HG03378 (cell line): ENCODE results near the gene IGSF9.

Experiments used
- ATAC-seq: cut with Tn5 transposase; IDR thresholded peaks from one replicate; pipeline ENCODE4 v1.9.1; 2021; ENCODE audit warnings: mild to moderate bottlenecking, moderate library complexity; ENCODE audit not compliant: unreplicated experiment

Gene IGSF9, protein sequence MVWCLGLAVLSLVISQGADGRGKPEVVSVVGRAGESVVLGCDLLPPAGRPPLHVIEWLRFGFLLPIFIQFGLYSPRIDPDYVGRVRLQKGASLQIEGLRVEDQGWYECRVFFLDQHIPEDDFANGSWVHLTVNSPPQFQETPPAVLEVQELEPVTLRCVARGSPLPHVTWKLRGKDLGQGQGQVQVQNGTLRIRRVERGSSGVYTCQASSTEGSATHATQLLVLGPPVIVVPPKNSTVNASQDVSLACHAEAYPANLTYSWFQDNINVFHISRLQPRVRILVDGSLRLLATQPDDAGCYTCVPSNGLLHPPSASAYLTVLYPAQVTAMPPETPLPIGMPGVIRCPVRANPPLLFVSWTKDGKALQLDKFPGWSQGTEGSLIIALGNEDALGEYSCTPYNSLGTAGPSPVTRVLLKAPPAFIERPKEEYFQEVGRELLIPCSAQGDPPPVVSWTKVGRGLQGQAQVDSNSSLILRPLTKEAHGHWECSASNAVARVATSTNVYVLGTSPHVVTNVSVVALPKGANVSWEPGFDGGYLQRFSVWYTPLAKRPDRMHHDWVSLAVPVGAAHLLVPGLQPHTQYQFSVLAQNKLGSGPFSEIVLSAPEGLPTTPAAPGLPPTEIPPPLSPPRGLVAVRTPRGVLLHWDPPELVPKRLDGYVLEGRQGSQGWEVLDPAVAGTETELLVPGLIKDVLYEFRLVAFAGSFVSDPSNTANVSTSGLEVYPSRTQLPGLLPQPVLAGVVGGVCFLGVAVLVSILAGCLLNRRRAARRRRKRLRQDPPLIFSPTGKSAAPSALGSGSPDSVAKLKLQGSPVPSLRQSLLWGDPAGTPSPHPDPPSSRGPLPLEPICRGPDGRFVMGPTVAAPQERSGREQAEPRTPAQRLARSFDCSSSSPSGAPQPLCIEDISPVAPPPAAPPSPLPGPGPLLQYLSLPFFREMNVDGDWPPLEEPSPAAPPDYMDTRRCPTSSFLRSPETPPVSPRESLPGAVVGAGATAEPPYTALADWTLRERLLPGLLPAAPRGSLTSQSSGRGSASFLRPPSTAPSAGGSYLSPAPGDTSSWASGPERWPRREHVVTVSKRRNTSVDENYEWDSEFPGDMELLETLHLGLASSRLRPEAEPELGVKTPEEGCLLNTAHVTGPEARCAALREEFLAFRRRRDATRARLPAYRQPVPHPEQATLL

DNA sequence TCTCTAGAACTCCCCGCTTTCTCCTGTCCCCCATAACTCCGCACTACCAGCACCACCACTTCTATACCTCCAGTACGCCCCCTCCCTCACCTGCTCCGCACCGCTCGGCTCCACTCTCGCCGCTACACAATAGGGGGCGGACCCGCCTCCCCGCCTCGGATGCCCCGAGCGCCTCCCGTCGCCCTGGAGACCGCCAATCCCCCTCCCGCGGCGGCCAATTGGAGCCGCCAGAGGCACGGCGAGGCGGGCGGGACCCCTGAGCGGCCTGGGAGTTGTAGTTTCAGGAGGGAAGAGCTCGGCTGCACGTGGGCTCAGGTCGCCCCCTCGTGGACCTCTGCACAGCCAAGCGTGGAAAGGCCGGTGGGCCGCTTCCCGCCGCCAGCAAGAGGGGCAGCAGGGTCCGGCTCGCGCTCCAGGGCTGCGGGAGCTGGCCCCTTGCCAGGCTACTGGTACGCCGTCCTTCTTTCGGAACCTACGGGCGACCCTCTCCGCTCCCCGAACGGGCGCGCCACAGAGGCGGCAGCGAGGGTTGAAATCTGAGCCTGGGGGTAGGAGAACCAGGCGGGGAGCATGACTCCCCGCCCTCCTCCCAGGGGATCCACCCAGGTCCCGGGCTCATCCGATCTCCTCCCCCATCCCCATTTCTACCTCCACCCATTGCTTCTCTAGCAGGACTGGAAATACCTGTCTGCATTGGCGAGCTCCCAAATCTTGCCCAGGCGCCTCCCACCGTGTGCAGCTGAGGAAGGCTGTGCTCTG is at the start of gene IGSF9:
IGSF9 (minus strand) TSS at position 131 of the 759 bp plus-strand sequence. CDS start 2,159 bp downstream, outside the sequence.
- no peak for ATAC-seq

DNA sequence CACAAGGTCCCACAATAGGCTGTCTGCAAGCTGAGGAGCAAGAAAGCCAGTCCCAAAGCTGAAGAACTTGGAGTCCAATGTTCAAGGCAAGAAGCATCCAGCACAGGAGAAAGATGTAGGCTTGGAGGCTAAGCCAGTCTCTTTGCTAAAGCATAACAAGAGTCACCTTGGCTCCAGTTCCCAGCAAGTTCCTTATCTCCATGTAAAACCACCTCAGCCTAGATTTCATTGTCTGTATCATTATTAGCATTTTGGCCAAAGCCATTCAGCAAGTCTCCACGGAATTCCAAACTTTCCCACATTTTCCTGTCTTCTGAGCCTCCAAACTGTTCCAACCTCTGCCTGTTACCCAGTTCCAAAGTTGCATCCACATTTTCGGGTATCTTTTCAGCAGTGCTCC is 49.5 kb upstream of the IGSF9 start:
- no peak for ATAC-seq

DNA sequence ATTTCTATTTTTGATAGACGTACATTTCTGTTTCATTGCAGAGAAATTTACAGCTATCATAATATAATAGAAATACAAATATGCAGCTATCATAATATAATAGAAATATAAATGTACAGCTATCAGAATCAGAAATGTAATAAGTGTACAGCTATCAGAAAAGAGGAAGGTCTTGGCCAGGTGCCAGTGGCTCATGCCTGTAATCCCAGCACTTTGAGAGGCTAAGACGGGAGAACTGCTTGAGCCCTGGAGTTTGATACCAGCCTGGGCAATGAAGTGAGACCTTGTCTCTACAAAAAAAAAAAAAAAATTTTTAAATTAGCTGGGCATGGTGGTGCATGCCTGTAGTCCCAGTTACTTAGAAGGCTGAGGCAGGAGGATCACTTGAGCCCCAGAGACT is 48.5 kb upstream of the IGSF9 start:
- ATAC-seq = no peak

DNA sequence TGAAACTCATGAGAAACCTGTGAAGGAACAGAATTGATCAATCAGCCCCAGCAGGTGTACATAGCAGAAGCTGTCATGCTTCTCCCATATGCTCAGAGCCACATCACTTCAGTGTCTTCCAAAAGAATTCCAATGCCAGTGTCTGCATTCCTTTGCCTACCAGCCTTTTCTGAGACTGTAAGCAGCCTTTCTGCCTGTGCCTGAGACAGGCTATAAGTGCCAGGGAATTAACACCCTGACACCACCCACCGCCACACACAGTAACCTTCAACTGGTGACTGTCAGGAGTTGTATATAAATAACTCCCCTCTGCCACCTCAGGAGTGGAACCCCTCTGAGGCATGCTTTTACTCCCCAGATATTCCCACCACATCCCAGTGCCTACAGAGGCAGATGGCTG is 46.7 kb upstream of the IGSF9 start:
- ATAC-seq = no peak

DNA sequence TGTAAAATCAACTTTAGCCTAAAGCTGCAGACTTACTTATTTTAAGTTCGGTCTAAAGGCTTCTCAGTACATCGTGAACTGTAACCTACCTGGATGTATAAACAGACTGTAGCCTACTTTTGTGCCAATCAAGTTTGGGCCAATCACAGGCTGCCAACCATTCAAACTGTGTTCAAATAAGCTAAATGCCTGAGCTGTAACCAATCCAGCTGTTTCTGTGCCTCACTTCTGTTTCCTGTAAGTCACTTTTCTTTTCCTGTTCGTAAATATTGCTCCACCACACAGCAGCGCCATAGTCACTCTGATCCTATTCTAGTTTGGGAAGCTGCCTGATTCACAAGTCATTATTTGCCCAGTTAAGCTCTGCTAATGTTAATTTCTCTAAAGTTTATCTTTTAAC is 46.1 kb upstream of the IGSF9 start:
- ATAC-seq = no peak

DNA sequence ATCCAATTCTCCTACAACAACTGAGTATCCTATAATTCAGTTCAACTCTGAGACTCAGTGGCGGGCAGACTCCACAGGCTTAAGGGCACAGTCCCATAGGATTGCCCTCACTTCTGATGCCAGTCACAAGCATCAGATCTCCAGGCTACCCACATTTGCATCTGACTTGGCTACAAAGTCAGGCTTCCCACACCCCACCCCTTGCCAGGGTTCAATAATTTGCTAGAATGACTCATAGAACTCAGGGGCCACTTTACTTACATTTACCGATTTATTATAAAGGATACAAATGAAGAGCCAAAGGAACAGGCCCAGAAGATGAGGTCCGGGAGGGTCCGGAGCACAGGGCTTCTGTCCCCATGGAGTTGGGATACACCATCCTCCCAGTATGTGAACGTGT is 44.6 kb upstream of the IGSF9 start:
- no peak for ATAC-seq

DNA sequence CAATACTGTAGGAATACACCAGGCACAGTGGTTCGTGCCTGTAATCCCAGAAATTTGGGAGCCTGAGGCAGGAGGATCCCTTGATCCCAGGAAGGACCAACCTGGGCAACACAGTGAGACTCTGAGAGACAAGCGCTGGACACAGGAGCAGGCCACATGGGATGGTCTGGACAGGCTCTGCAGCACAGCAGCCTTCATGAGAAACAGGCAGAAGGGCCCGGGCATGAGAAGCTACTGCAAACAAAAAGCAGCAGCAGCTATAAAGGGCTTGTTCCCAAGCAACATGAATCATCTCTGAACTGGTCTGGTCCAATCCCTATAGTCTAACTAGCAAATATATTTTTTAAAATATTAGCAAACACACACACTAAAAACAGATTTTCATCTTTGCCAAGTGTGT is 44.2 kb upstream of the IGSF9 start:
- ATAC-seq = no peak

DNA sequence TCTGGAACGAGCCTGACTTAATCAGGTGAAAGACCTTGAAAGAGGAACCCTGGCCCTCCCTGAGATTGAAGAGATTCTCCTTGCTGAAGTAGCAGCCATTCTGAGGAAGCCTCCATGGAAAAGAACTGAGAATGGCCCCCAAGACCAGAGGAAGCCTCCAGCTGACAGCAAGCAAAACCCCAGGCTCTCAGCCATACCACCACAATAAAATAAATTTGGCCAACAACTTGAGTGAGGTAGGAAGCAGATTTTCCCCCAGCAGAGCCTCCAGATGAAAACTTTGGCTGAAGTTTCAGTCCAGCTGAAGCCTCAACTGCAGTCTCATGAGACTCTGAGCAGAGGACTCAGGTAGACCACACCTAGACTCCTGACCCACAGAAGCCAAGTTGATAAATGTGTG is 42.6 kb upstream of the IGSF9 start:
- ATAC-seq = no peak

DNA sequence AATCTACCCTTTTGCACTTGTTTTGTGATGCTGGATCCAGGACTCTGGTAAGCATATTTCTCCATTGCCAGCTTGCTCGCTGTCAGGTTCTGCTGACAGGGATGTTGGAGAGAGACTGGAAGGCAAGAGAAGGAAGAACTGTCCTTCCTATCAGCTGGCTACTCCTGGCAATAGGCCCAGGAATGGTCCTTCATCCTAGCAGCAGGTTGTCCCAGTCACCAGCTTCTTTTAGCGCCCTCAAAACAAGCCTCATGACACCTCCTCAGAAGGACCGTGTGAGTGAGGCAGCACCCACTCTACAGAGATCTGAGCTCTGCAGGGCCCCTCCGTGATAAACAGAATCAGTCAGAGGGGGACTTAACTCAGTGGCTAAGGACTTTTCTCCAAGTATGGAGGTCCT is 41.8 kb upstream of the IGSF9 start:
- no peak for ATAC-seq

DNA sequence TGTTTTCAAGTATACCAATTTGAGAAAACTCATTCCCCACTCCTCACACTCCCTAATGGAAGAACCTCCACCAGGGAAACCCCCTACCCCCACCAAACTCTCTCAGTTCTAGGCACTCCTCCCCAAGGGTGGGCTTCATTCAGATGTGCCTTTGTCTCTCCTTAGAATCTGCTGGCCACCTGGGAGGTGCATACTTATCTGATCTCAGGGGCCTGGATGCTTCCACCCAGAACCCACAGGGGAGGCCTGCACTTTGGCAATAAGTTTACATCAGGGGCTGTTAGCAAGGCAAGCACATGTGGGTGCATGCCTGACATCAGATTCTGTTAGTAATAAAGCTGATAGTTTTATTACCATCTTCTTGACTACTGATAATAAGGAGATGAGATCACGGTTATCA is 41.1 kb upstream of the IGSF9 start:
- ATAC-seq = no peak

DNA sequence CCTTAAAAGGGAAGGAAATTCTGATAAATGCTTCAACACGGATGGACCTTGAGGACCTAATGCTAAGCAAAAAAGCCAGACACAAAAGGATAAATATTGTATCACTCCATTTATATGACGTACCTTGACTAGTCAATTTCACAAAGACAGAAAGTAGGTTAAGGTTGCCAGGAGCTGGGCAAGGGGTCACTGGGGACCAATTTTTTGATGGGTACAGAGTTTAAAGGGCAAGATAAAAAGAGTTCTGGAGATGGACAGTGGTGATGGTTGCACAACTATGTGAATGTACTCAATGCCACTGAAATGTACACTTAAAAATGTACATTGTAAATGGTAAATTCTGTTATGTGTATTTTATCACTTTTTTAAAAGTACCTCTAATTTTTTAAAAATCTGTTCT is 40.7 kb upstream of the IGSF9 start:
- no peak for ATAC-seq

DNA sequence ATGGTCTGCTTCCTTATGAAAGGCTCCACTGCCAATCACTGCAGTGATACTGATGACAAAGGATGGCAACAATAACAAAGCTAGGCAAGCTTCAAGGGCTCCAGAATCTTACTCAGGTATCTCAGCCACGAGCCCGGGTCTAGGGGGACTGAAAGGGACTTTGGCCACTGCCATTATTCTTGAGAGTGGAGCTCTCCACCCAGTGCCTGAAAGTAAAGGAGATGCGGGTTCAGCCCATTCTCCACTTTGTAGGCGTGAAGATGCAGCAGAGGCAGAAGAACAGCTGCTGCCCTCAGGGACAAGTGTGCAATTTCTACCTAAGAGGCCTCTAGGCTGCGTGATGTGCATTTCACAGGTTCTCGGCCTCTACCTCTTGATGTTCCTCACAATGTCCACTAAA is 40.1 kb upstream of the IGSF9 start:
- ATAC-seq = no peak

DNA sequence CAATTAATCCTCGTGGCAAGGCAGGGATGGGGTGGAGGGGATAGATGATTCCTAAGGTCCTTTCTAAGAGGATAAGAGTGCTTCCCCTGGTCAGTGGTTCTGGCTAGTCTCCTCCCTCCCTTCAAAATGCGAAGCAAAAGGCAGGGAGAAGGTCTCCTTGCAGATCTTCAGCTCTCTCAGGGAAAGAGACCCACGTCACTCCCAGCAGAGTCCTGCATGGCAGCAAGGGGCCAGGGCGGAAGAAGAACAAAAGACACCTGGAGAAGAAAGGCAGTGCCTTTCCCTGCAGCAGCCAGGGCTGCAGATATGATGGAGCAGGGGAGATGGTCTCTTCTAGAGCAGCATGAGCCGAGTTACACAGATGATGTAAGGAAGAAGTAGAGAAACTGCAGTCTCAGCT is 38.3 kb upstream of the IGSF9 start:
- ATAC-seq = no peak

DNA sequence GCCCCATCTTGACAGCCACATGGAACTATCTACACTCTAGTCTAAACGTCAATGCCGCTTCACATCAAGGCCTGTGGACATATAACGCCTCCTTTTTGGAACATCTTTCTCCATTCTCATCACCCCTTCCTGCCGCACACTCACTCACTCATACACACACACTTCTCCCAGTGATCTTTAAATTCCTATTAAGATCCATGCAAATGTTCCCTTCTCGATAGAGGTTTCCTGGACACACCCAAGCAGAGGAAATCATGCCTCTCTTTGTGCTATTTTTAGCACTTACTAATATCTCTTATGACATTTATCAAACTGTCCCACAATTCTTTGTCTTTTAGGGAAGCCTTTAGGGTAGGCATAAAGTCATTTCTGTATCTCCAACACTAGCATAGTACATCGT is 36.9 kb upstream of the IGSF9 start:
- no peak for ATAC-seq

DNA sequence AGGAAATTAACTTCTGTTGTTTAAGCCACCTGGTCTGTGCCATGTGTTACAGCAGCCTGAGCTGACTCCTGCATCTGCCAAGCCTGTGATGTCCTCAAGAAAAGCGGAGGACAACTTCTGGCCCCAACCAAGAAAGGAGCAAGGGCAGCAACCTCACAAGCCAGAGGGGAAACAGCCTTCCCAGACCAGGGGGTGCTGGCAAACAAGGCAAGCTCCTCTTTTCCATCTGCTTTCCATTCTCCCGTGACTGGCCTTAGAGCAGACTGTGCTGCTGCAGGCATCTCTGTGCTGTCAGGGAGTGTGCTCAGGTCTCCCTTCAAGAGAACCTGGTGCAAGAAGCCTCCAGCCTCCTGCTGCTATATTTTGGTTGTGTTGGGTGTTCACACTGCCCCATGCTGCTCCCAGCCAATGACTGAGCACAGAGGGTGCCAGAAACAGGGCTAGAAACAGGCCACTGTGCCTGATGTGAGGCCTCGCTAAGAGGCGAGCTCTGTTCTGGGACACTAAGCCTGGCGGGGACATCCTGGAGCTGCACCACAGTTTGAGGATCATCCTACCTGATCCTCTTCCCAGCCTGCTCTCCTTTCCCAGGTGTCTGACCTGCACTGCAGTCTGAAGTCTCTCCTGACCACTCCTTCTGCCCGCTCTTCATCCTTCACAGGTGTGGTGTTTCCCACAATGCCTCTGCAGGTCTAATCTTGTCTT is 36.1 kb upstream of the IGSF9 start:
- ATAC-seq = no peak

DNA sequence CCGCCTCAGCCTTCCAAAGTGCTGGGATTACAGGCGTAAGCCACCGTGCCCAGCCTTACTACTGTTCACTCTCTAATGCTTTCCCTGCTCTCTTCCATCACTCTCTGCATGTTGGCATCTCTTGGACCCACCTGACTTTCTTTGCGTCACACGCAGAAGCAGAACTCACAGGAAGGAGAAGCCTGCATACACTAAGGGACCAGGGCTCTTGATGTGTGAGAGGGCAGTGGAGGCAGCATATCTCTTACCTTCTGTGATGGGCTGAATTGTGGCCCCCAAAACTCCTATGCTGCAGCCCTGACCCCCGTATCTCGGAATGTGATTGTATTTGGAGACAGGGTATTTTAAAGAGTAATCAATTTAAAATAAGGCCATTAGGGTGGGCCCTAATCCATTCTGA is 35.4 kb upstream of the IGSF9 start:
- no peak for ATAC-seq

DNA sequence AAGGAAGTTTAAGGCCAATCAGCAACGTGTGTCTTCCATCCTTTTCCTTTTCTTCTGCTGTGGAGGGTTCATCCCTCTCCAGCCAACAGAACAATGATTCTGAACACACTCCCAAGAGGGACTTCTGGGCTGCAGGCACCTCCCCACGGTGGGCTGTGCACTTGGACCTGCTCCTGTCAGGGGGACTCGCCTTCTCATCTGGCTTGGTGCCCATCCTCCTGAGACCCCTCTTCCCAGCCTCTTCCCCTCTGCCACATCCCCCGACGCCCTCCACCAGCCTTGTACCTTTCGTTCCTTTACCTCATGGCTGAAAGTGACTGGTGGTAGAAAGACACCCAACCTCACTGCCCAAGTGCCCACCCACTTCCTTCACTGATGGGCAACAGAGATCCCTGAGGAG is 34.7 kb upstream of the IGSF9 start:
- ATAC-seq = no peak

DNA sequence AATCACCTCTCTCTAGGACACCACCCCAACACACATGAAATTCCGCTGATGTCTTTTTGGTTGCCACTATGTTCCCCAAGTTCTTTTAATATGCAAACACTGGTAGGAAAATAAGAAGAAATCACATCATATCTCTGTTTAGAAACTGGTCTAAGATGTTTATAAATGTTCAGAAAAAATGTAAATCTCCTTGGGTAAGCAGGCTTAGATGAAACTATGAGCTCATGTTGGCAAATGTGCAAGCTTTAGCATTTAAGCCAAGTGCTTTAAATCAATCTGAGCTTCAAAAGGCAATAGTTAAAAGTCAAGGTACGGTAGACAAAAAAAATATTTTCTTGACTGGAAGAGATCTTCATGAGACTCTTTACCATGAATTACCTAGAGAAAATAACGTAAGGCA is 33.8 kb upstream of the IGSF9 start:
- no peak for ATAC-seq

DNA sequence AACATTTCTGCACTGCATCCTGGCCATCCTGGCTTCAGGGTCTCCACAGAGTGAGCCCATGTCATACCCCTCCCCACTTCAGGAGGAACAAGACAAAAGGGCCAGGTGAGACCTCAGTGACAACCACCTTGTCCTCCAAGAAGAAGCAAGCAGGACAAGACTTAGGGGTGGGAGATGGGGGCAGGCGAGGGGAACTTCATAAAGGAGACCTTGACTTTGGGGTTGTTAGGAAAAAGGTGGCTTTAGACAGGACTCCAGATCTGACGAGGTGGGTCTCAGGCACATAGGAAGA is 32.6 kb upstream of the IGSF9 start:
- no peak for ATAC-seq

DNA sequence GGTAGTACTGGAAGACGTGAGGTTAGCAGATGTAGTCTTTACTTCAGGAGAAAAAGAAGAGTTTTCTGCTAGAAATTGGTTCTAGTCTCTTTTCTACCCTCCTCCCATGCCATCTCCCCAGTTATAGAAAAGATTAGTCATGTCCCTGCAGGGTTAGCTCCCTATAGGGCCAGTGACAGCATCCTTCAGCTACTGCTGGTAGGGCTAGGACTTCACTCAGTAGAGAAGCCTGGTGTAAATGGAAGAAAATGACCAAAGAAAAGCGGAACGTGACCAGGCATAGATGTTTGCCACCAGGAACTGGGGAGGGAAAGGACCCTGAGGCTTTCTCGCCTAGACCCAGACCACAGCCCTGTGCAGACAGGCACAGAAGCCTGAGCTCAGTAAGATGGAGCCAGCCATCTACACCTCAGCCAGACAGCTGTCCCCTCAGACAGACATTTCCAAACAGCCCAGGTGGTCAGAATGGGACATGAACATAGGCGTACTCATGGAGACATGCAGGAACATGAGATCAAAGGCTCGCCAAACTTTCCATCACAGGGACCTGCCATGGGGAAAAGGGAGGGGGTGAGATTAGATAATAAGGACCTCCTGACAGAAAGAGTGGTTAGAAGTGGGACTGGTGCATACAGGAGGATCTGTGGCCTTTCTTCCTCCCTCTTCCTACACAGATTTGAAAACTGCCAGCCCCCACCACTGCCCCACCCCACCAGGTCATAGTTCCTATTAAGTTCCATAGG is 32.1 kb upstream of the IGSF9 start:
- no peak for ATAC-seq
